CD4-positive, alpha-beta T cell (primary cell): Measurements from ENCODE around the gene ERCC6. TPM values are rescaled to one million over a fixed set of nuclear protein-coding genes. Genes with fewer than 3 reads are reported as not detected.

Experiments used
- ATAC-seq: fragments of 200-7000 bp; cut with Tn5 transposase; one replicate; pipeline ENCODE4 v1.10.0; 2022; ENCODE audit warnings: mild to moderate bottlenecking; ENCODE audit not compliant: poor library complexity
- CTCF ChIA-PET: fragments of 350-600 bp; sonication (Branson Sonifier 250); formaldehyde crosslinking; loops from one replicate; lab custom pipeline; 2021; ENCODE audit warnings: antibody characterized with exemption, inconsistent platforms; lab: Charles Lee
- POLR2A ChIA-PET: fragments of 350-600 bp; sonication (Branson Sonifier 250); formaldehyde crosslinking; loops from one replicate; lab custom pipeline; 2021; ENCODE audit warnings: antibody characterized with exemption, inconsistent platforms; lab: Charles Lee
- DNase-seq, 14 experiments: peaks; one replicate each; pipeline ENCODE4 v3.0.0-alpha.2; 2013 to 2020; ENCODE audit warnings: mixed read lengths in 2 of 14
- H3K27ac ChIP-seq, 2 donors: one replicate each; pipeline versions ENCODE4 v1.5.1 to v1.7.0; 2013; ENCODE audit warnings: low read length in 2 of 2, low read depth in 1 of 2, mild to moderate bottlenecking in 1 of 2
- H3K27me3 ChIP-seq, 2 experiments: 1 replicate in 1 of 2; 2 replicates in 1 of 2; pipeline versions ENCODE4 v1.6.1 to v1.7.0; 2013; ENCODE audit warnings: low read length in 2 of 2, control low read depth in 1 of 2, mild to moderate bottlenecking in 1 of 2, moderate library complexity in 1 of 2; ENCODE audit not compliant: insufficient read depth in 2 of 2, control insufficient read depth in 1 of 2
- H3K36me3 ChIP-seq: one replicate; pipeline ENCODE4 v1.6.1; 2013; ENCODE audit warnings: low read length, control low read depth; ENCODE audit not compliant: insufficient read depth
- H3K4me1 ChIP-seq: one replicate; pipeline ENCODE4 v1.6.1; 2013; ENCODE audit warnings: low read length, control low read depth; ENCODE audit not compliant: insufficient read depth
- H3K4me3 ChIP-seq: one replicate; pipeline ENCODE4 v1.5.1; 2013; ENCODE audit warnings: mild to moderate bottlenecking, low read length, moderate library complexity
- H3K9me3 ChIP-seq, 2 experiments: 1 replicate in 1 of 2; 2 replicates in 1 of 2; pipeline versions ENCODE4 v1.6.1 to v1.7.0; 2013; ENCODE audit warnings: low read length in 2 of 2, mild to moderate bottlenecking in 2 of 2, control low read depth in 1 of 2, moderate library complexity in 1 of 2; ENCODE audit not compliant: control insufficient read depth in 1 of 2, insufficient read depth in 1 of 2
- H3K27ac Mint-ChIP-seq: one replicate; pipeline ENCODE4 v1.8.0; 2020; ENCODE audit warnings: mixed read lengths
- H3K27me3 Mint-ChIP-seq: one replicate; pipeline ENCODE4 v1.8.0; 2021; ENCODE audit warnings: mixed read lengths
- H3K36me3 Mint-ChIP-seq: one replicate; pipeline ENCODE4 v1.8.0; 2021; ENCODE audit warnings: low read depth, mixed read lengths
- H3K4me1 Mint-ChIP-seq: one replicate; pipeline ENCODE4 v1.8.0; 2021; ENCODE audit warnings: low read depth, mixed read lengths
- H3K4me3 Mint-ChIP-seq: one replicate; pipeline ENCODE4 v1.8.0; 2020; ENCODE audit warnings: mild to moderate bottlenecking, mixed read lengths
- H3K9me3 Mint-ChIP-seq: one replicate; pipeline ENCODE4 v1.8.0; 2020; ENCODE audit warnings: mixed read lengths
- CTCF ChIP-seq: fragments of 200-600 bp; IDR thresholded peaks from one replicate; pipeline ENCODE4 v1.8.0; 2022; ENCODE audit warnings: antibody characterized with exemption, mild to moderate bottlenecking
- intact Hi-C, 2 experiments: fragments of 100-400 bp; cut with DNase I in 1 of 2; cut with micrococcal nuclease in 1 of 2; formaldehyde crosslinking; loops; one replicate each; pipeline versions ENCODE4 v1.15.1 to v1.9.0; 2023 to 2025; cut with DNase I, micrococcal nuclease
- total RNA-seq, 174 experiments: library from RNA in 2 of 174; stranded (reverse) in 2 of 174; gene quantifications; one replicate each; pipeline ENCODE4 v1.2.3 and lab custom pipeline; 2021 to 2026

The ERCC6 gene
- total RNA-seq, 2 experiments from 2014 or later: 33.3 to 39.0 TPM

- H3K9me3 ChIP-seq: no peaks in the 10 kb centered on the region
- POLR2A ChIA-PET: interaction anchor here (0.6 kb wide), 1 partner anchor 40 kb away, joined by 3 read pairs; no protein-coding TSS in a partner anchor
- H3K36me3 Mint-ChIP-seq: peaks cover 66% of the 10 kb centered on the region
- no peak overlapping the region for H3K4me3 ChIP-seq
- no peaks in the 10 kb centered on the region for H3K27me3 ChIP-seq
- CTCF ChIA-PET: interaction anchor here (0.9 to 1.3 kb wide), 2 partner anchors 9 to 13 kb away, joined by 3 read pairs; no protein-coding TSS in a partner anchor
- H3K36me3 ChIP-seq: peaks cover 18% of the 10 kb centered on the region
- no peak overlapping the region for H3K27ac ChIP-seq
- intact Hi-C loops: no loop called here
- TF ChIP-seq CTCF: no peak
- peaks cover 5% of the 10 kb centered on the region for H3K4me1 Mint-ChIP-seq
- no peak overlapping the region for H3K4me3 Mint-ChIP-seq
- no peaks in the 10 kb centered on the region for H3K27me3 Mint-ChIP-seq
- no peaks in the 10 kb centered on the region for H3K9me3 Mint-ChIP-seq
- H3K27ac Mint-ChIP-seq: no peak overlapping the region
- no peak for ATAC-seq
- no peak for DNase-seq
- H3K4me1 ChIP-seq: no peaks in the 10 kb centered on the region
These were observed 39.5 kb downstream of the ERCC6 start for GRCh38 chr10:49499305-49499851.

- Mint-ChIP-seq H3K9me3 (no peaks in the 10 kb centered on the region), H3K36me3 (peaks cover 63% of the 10 kb centered on the region), H3K27me3 (no peaks in the 10 kb centered on the region), H3K27ac (no peak overlapping the region), H3K4me1 (peaks cover 5% of the 10 kb centered on the region), H3K4me3 (no peak overlapping the region)
- no peak overlapping the region for H3K27ac ChIP-seq
- ChIA-PET CTCF (interaction anchor here (1.3 kb wide), 1 partner anchor 10 kb away, joined by 3 read pairs; no protein-coding TSS in a partner anchor), POLR2A (no interaction called here)
- H3K27me3 ChIP-seq: no peaks in the 10 kb centered on the region
- ATAC-seq (no peak), DNase-seq (no peak)
- H3K9me3 ChIP-seq: no peaks in the 10 kb centered on the region
- no peak for TF ChIP-seq CTCF
- H3K36me3 ChIP-seq: peaks cover 18% of the 10 kb centered on the region
- intact Hi-C loops: no loop called here
- H3K4me1 ChIP-seq: no peaks in the 10 kb centered on the region
- H3K4me3 ChIP-seq: no peak overlapping the region
These were observed 40.5 kb downstream of the ERCC6 start for GRCh38 chr10:49498425-49498824.

- H3K9me3 Mint-ChIP-seq: no peaks in the 10 kb centered on the region
- Histone ChIP-seq H3K36me3 (peaks cover 10% of the 10 kb centered on the region), H3K27ac (no peak overlapping the region), H3K27me3 (no peaks in the 10 kb centered on the region), H3K4me1 (no peaks in the 10 kb centered on the region), H3K4me3 (no peak overlapping the region), H3K9me3 (no peaks in the 10 kb centered on the region)
- H3K27ac Mint-ChIP-seq: no peak overlapping the region
- ChIA-PET POLR2A (no interaction called here), CTCF (no interaction called here)
- no peak overlapping the region for H3K4me3 Mint-ChIP-seq
- no peak for TF ChIP-seq CTCF
- no peaks in the 10 kb centered on the region for H3K27me3 Mint-ChIP-seq
- peaks cover 62% of the 10 kb centered on the region for H3K36me3 Mint-ChIP-seq
- intact Hi-C loops: no loop called here
- DNase-seq (no peak), ATAC-seq (no peak)
- H3K4me1 Mint-ChIP-seq: peaks cover 5% of the 10 kb centered on the region
These were observed 41.6 kb downstream of the ERCC6 start for GRCh38 chr10:49497358-49497757.
